GM19239 (cell line): ENCODE data around the gene SEMA5A.
A peak's percentile ranks its signal among the peaks of the same experiment; 100 is the strongest.

ENCODE experiments used
- DNase-seq: peaks from one replicate; pipeline ENCODE4 v3.0.0; 2011; ENCODE audit warnings: low spot score; ENCODE audit not compliant: insufficient read length
- FAIRE-seq: peaks from 2 replicates; lab custom pipeline; 2011; peaks lifted over from hg19 to GRCh38; lab: Jason Lieb, UNC

SEMA5A gene

GRCh38 chr5:9547122-9547947, 1.5 kb upstream of the SEMA5A start:
- FAIRE-seq (no peak), DNase-seq (no peak)

DNA sequence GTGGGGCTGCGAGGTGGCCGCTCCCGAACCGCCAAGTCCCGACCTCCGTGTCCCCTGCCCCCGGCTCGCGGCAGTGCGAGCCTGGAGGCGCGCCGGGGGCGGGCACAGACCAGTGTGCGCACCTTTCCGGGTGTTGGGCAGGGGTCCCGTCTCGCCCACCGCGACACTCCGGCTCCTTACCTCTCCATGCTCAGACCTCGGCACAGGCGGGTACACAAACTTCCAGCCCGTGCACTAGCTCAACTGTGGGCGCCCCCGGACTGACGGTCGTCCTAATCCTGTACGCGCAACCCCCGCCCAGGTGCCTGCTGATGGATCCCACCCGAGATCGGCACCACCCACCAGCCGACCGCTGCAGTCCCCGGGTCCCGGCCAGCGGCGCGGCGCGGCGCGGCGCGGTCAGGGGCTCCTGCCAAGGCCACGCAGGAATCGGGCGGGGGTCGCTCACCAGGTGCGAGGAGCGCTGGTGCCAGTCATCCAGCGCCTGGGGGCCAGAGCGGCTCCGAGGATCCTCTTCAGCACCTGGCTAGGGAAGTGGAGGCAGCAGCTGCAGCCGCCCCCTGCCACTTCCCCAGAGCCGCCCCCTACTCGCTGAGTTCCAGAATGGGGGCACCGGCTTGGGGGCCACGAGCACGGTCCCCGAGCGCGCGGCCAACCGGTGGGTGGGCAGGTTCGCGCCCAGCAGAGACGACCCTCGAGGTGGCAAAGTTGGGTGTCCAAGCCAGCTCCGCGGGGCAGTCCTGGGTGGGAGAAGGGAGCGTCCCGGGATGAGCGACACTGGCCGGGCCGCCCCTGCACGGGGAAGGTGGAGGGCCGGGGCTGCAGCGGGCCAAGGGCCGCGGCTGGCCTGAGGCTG, 511 bp downstream of the SEMA5A start:
- DNase-seq (no peak), FAIRE-seq (no peak)

- DNase-seq (peak; percentile 53), FAIRE-seq (no peak)
Observed at GRCh38 chr5:9544502-9545135, 1.3 kb downstream of the SEMA5A start.

GRCh38 chr5:9544056-9544455, 1.8 kb downstream of the SEMA5A start:
- DNase-seq (no peak), FAIRE-seq (no peak)

GRCh38 chr5:9543311-9543920, 2.5 kb downstream of the SEMA5A start:
- DNase-seq (no peak), FAIRE-seq (no peak)

GRCh38 chr5:9540791-9541190, 5.1 kb downstream of the SEMA5A start:
- FAIRE-seq (no peak), DNase-seq (no peak)

- no peak for DNase-seq
- no peak for FAIRE-seq
Observed at GRCh38 chr5:9538504-9538903, 7.4 kb downstream of the SEMA5A start.

DNA sequence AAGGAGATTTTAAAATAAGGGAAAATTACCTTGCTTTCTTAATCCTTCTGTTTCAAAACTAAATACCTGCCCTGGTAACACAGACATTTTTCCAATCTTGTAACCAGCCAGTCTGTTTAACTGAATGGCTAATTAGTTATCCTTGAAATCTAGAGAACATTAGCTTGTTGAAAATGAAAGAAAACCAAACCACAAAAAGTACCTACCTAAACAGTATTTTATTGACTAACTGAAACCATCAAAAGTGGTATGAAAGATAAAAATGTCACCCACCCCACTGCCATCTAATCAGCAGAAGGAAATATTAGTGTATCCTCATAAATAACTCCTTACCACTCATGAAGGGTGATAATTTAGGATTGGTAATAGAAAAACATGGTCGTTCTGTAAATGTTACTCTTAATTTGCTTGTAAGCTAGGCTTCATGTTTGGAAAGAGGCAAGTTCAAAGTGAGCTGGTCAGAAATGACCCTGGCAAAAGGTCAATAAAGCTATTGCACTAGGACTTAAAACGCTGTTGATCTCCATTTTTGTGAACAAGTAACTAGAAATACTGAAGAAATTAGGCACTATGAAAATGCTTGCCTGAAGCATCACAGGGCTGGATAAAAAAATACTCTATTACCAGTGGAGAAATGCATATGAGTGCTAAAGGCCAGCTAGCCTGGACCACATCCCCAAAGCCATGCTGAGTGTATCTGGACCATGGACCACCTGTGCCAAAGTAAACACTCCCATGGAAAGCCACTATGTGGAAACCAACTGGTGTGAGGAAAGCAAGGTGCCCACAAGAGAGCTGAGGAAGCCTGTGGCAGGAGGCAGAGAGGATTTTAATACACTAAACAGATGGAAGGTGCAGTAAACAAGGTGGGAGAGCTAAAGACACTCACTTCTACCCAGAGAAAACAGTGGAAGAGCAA, 8.4 kb downstream of the SEMA5A start:
- DNase-seq: no peak
- FAIRE-seq: peak; percentile 11

- DNase-seq: no peak
- no peak for FAIRE-seq
Observed at GRCh38 chr5:9536717-9537116, 9.2 kb downstream of the SEMA5A start.

GRCh38 chr5:9534881-9535517, 10.9 kb downstream of the SEMA5A start:
- DNase-seq (no peak), FAIRE-seq (no peak)

DNA sequence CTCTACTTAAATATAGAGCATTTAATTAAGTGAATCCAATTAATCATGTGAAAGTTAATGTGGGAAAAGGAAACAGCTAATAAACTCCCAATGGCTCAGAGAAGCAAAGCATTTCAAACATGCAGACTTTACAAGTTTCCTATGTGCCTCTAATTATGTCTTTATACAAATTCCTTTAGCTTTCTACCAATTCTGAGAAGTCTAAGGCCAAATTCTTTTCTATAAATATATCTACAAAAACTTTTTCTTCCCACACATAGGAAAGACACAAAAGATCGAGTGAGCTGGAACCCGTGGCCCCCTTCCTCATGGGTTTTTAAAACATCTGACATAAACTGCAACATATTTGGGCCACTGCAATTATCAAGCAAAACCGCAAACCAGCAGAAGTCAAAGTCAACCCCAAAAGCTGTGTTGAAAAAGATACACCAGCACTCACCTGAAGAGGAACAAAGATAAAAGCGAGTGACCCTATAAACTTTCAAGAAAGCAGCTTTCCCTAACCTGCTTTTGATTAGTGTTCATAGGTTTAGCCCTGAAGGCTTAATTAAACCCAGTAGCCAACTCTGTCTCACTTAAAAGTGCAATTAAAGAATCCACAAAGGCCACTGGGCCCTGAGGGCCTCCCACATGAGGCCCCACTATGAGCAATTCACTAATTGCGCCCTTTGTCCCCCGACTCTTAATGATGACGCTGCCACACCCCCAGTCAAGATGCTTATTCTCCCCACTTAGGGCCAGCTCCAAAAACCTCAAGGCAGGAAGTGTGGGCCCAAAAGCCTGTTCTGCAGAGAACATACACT, 12.1 kb downstream of the SEMA5A start:
- FAIRE-seq: no peak

DNA sequence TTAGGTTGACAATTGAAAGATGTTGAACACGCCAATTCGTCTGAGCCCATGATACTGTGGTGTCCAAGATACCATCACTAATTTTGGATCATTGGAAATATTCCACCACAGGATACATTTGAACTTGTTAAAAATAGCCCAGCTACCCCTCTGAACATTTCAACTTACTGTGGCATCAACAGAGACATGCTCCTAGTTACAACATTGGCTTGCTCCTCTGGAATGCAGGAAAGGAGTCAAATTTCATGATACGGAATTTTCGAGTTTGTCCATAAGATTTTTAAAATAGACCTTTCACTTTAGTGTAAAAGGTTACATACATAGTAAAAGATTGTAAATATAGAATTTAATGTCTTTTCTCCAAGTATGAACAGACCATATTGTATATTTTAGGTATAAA, 12.8 kb downstream of the SEMA5A start:
- FAIRE-seq: no peak
- no peak for DNase-seq

More for the DNA sequence above, 12.1 kb downstream of the SEMA5A start:
- DNase-seq: no peak

GRCh38 chr5:9529513-9529912, 16.4 kb downstream of the SEMA5A start:
- DNase-seq: no peak
- no peak for FAIRE-seq

DNA sequence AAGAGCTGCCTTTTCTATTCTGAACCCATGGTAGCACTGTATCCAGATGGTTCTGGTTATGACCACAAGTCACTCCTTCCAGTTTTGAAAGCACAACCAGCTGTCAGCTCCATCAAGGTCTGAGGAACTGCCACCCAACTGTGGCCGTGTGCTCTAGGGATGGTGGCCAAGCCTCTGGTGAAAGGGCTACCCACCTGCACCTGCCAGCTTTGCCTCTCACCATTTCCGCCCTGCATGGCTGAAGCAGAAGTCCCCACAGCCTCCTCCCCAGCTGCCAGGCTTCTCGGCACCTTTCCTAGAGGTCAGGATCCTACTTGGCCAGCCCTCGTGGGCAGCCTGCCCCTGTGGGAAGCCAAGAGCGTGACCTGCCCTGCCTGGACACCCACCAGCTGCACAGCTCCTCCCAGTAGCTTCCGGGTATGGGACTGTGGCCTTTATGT, 16.8 kb downstream of the SEMA5A start:
- DNase-seq (no peak), FAIRE-seq (no peak)

DNA sequence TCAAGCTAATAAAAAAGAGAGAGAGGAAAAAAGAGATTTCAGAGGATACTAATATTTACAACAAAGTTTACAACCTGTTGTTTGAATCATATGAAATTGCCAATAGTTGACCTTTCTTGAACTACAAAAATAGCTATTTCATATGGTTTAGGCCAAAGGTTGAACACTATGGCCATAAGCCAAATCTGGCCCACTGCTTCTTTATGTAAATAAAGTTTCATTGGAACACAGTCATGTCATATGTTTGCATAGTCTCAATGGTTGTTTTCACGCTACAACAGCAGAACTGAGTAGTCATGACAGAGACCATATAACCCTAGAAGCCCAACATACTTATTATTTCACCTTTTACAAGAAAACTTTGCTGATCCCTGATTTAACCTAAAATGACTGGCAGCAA, 20.9 kb downstream of the SEMA5A start:
- no peak for FAIRE-seq

GRCh38 chr5:9523090-9523823, 22.6 kb downstream of the SEMA5A start:
- DNase-seq (no peak), FAIRE-seq (no peak)

More for the DNA sequence above, 20.9 kb downstream of the SEMA5A start:
- no peak for DNase-seq

- no peak for DNase-seq
- no peak for FAIRE-seq
Observed at GRCh38 chr5:9519537-9519936, 26.3 kb downstream of the SEMA5A start.
